RCC 7860 (cell line): ENCODE data around the gene PASD1.
"Not testable (repeated sequence)": the region's sequence is repeated elsewhere in the genome, so short reads cannot be mapped to it uniquely, and the experiment has no call there.

Experiments used
- DNase-seq: peaks from one replicate; pipeline ENCODE4 v3.0.0-alpha.2; 2015; ENCODE audit warnings: low spot score
- FAIRE-seq: peaks from 2 replicates; lab custom pipeline; 2012; peaks lifted over from hg19 to GRCh38; lab: Jason Lieb, UNC

Gene PASD1

DNA sequence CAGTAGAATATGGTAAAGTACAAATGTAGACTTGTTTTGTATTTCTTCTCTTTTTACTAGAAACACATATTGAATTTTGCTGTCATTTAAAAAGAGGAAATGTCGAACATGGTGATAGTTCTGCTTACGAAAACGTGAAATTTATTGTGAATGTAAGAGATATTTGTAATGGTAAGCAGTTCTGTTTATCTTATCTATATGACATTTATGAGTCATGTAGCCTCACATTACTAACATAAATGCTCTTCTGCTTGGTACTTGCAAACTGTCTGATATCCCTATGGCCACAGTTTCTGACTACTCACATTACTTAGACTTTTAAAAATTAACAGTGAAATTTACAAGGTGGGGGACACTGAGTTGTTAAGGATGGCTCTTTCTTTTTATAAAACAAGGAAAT is 57.9 kb downstream of the PASD1 start:
- FAIRE-seq (no peak), DNase-seq (no peak)

DNA sequence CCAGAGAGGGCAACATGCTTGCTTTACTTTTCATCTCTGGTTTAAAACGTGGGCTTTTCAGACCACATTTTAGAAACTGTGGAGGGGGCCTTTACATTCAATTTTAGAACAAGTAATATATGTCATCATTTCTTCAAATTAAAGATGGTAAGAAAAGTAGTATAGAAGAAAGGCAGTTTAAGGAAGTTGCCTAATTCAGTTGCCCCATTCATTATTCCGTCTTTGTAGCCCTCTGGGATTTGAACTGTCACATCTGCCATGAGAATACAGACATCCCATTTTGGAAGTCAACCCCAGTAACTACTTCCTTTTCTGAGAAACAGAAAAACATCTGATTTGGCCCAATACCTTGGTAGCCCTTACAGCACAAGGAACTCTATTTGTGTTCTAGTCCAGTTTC is 61.2 kb downstream of the PASD1 start:
- no peak for DNase-seq
- FAIRE-seq = no peak

DNA sequence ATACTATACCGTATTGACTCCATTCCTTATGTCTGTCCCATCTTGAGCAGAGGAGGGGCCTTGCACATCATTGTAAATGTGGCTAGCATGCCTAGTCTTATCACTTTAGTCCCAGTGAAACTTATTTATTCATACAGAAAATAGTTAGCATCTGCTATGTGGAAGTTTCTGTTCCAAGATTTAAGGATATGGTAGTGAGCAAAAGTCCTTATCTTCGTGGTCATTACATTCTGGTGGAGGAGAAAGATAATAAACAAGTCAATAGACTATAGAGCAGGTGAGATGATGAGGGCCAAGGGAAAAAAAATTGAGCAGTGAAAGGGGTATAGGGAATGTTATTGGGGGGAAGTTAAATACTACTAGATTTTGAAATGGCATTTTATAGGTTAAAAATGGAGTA is 68.3 kb downstream of the PASD1 start:
- FAIRE-seq = no peak

DNA sequence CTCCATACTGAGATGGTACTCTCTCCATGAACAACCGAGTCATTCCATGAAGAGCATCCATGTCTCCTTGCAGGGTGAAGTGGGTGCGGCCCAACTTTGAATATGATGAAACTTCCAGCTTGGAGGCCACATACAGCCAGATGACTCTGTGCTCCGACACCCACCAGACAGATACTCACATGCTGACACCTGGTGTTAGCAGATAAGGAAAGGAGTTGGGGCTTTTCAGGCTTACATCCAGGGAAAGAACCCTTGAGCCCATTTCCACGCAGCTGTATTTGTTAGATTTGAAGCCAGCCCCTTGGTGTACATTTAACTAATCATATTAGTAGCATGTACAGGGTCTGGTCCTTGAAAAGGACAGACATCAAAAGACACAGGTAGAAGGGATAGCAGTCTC is 69.7 kb downstream of the PASD1 start:
- FAIRE-seq (no peak), DNase-seq (no peak)

More for the DNA sequence above, 68.3 kb downstream of the PASD1 start:
- DNase-seq = no peak

DNA sequence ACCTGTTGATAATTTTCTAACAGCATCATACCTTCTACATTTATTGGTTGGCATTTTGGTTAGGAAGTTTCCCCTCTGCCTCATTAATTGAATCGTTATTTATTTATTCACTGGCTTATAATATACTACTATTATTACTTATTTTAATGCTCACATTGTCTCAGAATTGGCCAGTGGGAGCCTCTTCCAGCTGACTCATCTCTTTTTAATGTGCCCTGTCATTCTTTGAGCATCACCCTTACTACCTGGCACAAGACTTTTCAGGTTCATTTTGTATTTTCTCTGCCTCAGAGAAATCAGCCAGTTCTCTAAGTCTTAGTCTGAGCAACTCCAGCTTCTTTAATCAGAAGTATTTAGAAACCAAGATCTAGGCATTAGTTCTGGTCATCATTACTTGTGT is 71.5 kb downstream of the PASD1 start:
- DNase-seq (no peak), FAIRE-seq (no peak)

DNA sequence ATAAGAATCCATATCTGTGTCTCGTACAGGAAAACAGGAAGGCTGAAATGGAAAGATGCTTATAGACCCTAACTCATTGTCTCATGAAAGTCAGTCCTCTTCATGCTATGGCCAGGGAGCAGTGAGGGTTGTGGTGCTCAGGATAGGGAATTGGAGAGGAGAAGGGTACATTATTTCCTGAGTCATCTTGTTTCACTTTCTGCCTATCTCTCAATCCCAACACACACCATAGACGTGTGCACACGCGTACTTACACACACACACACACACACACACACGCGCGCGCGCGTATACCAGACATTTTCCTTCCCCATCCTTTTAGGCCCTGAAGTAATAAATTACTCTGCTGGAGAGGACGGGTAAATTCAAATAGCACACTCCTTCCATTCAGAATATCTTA is 78.1 kb downstream of the PASD1 start:
- FAIRE-seq (no peak), DNase-seq (no peak)

DNA sequence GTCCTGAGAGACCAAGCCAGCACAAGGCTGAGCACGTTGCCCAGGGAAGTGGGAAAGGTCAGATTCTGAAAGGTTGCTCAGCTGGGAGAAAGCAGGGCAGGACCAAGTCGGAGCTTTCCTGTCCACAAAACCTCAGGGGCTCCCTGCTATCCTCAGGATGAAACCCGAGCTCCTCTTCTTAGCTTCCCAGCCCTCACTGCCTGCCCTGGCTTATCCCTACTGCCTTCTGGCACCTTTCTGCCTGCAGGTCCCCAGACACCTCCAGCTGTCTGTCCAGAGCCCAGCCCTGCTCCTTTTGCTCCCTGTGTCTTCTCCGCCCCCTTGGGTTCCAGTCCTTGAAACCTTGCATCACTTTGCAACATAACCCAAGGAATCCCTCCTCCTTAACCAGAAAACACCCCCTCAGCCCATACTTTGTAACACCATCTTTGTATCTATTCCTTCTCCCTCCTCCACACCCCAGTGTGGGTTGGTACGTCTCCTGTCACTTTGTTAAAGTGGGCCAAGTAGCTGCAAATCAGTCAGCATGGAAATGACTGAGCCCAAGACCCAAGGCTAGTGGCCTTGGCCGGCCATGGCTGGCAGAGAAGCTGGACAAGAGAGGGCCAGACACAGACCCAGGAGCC is 111.8 kb downstream of the PASD1 start:
- no peak for DNase-seq
- no peak for FAIRE-seq

DNA sequence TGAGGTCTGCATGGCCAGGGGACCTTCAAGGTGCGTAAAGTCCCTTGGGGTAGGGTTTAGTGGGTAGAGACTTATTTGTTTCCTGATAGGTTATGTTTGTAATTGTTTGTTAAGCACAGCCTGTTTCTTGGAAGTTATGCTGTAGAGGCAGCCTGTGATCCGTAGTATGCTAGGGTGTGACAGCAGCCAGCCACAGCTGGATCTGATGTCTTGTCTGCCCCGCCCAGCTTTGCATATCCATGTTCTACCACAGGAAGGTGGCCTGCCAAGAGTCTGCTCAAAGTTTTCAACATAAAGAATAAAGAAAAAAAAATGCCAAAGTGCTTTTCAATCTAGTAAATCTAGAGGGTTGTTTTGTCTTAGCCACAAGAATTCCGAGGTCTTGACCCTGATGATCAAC is 112.7 kb downstream of the PASD1 start:
- no peak for FAIRE-seq
- DNase-seq = no peak

DNA sequence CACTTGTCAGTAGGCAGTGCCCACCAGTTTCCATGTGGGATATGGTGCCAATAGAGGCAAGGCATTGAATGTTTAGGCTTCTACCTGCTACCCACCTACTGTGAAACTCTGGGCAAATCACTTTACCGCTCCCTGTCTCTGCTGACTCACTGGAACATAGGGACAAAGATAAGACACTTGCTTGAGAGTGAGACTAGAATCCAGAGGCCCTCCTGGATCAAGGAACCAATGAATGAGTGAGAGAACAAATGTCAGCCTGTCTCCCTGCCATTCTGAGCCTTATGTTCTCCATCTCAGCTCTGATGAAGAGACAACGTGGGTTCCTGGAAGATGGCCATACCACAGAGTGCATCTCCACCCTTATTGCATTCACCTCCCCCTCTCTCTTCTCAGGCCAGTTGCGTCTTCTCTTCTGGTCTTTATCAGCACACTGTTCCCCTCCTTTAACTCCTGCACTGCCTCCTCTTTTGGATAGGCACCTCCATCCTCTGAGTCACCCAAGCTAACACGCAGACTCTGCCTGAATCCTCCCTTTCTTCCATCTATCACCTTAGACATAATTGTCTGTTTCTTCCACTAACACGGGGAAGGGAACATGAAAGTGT is 116.4 kb downstream of the PASD1 start:
- FAIRE-seq = no peak
- DNase-seq = no peak

DNA sequence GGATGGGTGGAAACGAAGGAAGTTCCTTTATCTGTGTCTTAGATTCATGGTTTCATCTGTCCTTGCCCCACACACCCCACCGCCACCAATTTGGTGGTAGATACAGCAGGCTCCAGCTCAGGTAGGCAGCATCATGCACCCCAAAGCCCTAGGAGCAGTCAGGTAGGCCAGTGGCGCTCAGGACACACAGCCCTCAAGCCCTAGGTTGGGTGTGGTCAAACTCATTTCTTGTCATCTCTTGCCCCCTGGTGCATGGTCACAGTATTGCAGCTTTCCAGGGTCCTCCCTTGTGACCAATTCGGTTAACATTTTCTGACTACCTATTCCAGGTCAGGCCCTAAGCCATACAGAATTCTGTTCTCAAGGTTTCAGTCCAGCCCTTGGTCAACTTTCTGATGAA is 117.3 kb downstream of the PASD1 start:
- FAIRE-seq = no peak
- peak; percentile 17 for DNase-seq

DNA sequence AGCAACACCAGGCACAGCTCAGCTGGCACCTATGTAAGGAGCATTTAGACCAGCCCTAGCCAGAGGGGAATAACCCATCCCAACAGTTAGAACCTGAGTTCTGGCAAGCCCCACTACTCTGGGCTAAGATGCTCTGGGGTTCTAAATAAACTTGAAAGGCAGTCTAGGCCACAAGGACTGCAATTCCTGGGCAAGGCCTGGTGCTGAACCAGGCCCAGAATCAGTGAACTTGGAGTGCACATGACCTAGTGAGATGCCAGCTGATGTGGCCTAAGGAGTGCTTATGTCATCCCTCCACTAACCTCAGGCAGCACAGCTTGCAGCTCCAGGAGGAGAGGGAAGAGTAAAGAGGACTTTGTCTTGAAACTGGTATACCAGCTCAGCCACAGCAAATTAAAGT is 124.2 kb downstream of the PASD1 start:
- FAIRE-seq (no peak), DNase-seq (no peak)

DNA sequence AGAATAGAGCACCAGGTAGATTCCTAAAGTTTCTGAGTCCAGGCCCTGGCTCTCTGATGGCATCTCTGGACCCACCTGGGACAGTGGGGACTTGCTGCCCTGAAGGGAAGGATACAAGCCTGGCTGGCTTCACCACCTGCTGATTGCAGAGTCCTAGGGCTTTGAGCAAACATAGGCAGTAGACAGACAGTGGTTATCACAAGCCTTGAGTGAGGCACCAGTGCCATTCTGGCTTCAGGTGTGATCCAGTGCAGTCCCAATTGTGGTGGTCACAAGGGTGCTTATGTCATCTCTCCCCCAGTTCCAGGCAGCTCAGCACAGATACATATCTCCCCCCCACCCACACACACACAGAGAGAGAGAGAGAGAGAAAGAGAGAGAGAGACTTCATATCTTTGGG is 125.2 kb downstream of the PASD1 start:
- DNase-seq (no peak), FAIRE-seq (no peak)

DNA sequence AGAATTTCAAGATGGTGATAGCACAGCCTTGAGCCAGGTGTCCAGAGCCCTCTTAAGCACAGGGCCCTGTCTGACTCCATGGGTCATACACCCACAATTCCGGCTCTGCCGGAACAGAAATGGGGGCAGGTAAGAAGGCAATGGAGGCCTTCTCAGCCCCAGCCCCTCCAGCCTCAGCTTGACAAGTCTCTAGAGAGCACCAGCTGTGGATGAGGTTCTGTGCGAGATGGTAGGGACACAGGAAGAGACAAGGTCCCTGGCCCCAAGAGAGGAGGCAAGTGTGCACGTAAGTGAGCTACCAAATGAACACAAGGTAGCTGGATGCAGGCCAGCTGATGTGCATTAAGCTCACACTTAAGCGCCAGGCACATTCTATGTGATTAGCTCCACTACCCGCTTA is 129.3 kb downstream of the PASD1 start:
- DNase-seq (no peak), FAIRE-seq (no peak)

DNA sequence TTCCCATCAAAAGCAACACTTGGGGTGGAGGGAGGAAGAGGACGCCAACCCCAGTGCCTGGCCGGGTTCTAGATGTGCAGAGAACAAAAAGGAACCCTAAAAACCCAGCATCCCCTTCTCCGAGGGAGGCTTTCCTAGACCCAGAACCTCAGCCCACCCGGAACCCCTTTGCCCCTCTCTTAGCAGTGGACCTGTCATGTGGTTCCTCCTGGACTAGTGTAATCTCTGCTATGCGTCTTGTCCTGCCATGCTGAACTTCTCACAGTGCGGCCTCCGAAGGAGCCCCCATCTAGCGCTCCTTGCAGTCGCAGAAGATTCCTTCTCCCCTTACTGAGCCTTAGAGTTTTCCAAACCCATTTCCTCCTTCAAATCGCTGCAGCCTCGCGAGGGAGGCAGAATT is 130.6 kb downstream of the PASD1 start:
- DNase-seq = no peak
- FAIRE-seq = no peak

DNA sequence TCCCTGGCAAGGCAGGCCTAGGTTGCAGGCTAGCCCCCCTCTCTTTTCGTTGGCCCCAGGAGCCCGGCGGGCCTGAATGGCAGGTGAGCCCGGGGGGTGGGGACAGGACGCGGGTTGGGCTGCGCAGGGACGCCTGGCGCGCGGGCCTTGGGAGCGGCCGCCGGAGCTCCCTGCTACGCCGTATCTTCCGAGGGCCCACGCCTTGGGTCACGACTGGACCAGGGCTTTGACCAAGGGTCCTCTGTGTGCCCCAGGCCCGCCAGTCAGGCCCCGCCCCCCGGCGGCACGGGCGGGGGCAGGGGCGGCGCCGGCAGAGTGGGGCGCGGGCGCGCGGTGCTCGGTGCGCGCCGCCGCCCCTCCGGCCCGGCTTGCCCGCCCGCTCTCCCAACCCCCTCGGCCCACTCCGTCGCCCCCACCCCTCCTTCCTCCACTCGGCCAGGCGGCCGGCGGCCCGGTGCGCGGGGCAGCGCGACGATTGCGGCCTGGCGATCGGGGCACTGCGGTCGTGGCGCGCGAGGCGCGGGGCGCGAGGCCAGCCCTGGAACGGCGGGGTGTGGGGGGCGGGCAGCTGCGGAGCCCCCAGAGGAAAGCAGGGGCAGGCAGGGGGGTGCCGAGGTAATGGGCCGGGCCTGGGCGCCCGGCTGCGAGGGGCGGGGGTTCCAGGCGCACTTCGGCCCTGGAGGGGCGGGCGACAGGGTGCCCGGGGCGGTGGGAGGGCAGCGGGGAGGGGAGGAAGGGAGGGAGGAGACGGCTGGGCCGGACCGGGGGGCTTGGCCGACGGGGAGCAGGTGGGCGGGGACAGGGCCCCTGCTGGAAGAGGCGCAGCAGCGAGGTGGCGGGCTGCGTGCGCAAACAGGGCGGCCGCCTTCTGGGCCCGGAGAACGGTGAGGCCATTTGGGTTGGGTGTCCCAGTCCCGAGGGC is 131.4 kb downstream of the PASD1 start, which contains the start of gene PRRG3:
PRRG3 (plus strand) TSS at position 798 of the 922 bp plus-strand sequence. CDS start 3,357 bp downstream, outside the sequence.
- DNase-seq (no peak), FAIRE-seq (no peak)

DNA sequence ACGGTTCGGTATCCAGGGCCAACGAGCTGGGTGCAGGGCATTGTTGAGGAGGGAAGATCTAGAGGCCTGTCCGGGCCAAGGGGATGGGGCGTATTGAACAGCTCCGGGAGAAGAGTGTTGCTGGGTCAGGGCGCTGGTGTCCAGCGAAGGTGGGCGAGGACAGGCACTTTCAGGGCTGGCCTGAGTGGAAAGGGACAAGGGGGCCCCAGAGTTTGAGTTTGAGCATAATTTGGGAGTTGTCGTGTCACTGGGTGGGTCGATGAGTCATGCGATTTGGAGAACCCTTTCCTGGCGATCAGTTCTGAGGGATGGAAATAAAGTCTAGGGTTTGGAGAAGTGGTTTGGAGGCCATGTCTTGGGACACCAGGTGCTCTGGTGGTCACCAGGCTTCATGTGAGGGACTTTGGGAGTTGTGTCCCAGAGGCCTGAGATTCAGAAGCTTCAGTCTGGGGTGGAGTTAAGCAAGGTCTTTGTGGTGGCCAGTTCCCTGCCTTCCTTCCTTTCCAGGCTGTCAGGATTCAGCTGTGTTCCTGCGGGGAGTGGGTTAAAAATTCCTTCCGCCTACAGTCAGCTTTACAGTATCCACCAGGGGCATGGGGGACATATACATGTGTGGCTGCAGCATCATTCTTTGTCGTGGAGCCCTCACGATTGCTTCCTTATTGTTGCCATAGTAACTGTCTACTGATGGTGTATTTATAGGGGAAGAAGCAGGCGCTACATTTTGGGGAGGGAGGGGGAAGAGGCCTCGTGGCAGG is 132.3 kb downstream of the PASD1 start:
- no peak for FAIRE-seq

DNA sequence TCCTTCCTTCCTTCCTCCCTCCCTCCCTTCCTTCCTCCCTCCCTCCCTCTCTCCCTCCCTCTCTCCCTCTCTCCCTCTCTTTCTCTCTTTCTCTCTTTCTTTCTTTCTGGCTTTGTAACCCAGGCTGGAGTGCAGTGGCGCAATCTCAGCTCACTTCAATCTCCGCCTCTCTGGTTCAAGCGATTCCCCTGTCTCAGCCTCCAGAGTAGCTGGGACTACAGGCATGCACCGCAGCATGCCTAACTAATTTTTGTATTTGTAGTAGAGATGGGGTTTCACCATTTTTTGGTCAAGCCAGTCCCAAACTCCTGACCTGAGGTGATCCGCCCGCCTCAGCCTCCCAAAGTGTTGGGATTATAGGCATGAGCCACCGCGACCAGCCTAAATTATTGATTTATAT is 133.6 kb downstream of the PASD1 start:
- not testable (repeated sequence) for DNase-seq, FAIRE-seq

More for the DNA sequence above, 132.3 kb downstream of the PASD1 start:
- no peak for DNase-seq

DNA sequence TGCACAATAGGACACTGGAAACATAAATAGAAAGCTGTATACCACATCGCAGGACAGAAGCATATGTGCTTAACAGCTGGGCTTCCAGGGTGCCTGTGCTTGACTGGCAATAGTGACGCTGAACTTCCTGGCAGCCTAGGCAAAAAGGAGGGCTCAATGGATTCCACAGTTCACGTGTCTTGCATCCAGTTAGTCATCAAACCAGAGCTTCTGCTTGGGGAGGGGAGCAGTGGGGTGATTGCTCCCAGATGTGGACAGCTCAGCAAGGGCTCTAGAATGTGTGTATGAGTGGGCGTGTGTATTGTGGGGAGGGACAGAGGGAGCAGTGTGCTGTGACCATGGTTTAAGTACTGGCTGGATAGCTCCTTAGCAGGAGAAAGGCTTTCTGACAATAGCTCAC is 134.0 kb downstream of the PASD1 start:
- FAIRE-seq = no peak

DNA sequence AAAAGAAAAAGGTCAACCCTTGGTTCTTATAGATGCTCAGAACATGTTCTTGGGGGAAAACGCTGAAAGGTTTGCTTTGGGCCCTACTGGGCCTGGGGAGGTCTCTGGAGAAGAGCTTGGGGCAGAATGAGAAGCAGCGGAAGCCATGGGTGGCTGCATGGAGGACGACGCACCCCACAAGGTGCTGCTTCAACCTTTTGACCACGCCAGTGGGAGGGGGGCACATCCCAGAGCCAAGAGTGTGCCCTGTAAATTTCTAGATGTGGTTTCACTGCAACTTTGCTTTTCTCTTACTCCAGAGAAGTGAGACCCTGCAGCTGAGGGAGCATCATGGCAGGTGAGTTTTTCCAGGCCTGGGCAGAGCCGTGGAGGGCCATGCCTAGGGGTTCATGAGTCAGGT is 135.0 kb downstream of the PASD1 start:
- FAIRE-seq (no peak), DNase-seq (no peak)

More for the DNA sequence above, 134.0 kb downstream of the PASD1 start:
- no peak for DNase-seq

DNA sequence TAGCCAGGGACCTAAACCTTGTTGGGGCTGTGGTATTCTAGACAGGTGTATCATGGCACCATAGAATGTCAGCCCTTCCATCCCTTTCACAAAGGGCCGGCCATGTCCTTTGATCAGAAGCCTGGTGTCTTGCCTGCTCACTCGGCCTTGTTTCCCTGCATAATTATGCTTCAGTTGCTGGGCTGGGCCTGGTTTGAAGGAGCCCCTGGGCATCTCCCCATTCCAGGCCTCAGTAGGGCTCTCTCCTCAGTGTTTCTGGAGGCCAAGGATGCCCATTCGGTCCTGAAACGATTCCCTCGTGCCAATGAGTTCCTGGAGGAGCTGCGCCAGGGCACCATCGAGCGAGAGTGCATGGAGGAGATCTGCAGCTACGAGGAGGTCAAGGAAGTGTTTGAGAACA is 136.3 kb downstream of the PASD1 start:
- DNase-seq (no peak), FAIRE-seq (no peak)

DNA sequence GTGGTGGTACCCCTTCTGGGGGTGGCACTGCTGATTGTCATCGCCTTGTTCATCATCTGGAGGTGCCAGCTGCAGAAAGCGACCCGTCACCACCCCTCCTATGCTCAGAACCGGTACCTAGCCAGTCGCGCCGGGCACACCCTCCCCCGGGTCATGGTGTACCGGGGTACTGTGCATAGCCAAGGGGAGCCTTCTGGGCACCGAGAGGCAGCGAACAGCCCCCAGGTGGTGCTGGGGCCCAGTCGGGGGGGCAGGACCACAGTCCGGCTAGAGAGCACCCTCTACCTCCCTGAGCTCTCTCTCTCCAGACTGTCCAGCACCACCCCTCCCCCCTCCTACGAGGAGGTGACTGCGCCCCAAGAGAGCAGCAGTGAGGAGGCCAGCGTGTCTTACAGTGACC is 137.1 kb downstream of the PASD1 start:
- FAIRE-seq = no peak
- DNase-seq = no peak
